HG03565 (cell line): ENCODE results near the gene CEP131.
"Not testable (repeated sequence)": the region's sequence is repeated elsewhere in the genome, so short reads cannot be mapped to it uniquely, and the experiment has no call there.

Experiments used
- ATAC-seq: cut with Tn5 transposase; IDR thresholded peaks from one replicate; pipeline ENCODE4 v1.9.1; 2021; ENCODE audit warnings: mild to moderate bottlenecking, moderate library complexity; ENCODE audit not compliant: unreplicated experiment

Gene CEP131

DNA sequence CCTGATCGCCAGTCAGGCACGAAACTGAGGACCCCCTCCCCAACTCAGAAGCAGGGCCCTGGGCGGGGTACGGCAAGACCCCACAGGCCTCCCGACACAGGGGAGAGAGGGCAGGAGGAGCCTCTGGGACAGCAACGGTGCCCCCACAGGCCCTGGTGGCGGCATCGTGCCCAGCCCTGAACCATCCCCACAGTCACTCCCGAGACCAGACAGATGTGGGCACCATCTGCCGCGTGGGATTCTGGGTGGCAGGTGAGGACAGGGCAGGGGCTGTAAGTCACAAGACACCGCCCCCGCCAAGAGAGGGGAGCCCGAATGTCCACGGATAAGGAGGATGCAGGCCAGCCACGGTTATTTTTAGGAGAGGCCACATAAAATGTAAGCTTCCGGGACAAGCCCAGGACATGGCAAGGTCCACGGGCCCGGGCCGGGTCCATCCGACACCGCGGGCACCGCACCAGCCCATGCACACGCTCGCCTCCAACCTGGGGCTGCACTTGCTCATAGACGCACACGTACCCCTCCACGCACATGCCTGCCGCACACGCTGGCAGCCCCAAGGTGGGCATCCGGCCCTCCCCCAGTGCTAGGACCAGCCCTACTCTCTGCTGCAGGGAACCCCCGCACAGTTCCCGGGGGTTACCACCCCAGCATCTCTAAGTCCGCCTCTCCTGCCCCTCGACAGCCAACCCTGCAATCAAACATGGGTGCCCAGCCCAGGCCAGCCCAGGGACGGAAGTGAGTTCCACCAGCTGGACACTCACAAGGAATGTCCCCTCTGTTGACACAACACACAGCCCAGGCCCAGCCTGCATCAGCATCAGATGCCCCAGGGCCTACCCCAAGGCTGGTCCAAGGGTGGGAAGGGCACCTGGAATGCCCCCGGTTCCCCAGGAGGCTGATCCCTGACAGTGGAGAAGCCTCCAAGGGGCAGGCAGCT, 65.6 kb downstream of the CEP131 start:
- ATAC-seq = no peak

DNA sequence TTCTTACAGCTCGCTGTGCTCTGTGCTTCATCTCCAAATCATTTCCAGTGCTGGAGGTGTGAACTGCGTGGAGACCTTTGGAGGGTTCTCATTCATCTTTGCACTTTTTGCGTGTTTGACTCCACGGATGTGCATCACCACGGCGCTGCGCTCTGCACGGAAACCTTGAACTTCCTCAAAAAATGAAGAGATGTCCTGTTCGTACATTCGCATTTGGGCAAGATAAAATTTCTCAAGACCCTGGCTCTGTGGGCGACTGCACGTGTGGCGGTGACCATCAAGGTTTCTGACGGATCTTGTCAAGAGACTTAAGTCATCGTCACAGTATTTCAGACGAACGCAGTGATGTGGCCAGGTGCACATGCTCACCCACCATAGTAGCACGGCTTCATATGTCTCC, 67.8 kb downstream of the CEP131 start:
- no peak for ATAC-seq

DNA sequence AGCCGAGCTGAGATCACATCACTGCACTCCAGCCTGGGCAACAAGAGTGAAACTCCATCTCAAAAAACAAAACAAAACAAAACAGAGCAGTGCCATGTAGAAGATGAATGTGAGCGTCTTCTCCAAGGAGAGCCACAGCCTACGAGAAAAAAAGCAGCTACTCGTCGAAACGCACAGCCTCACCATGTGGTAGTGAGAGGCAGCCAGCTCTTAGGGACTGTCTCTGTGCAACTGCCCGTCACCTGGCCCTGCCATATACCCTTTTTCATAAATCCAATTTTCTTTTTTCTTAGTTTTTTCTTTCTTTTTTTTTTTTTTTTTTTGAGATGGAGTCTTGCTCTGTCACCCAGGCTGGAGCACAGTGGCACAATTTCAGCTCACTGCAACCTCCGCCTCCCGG, 68.7 kb downstream of the CEP131 start:
- ATAC-seq = not testable (repeated sequence)

DNA sequence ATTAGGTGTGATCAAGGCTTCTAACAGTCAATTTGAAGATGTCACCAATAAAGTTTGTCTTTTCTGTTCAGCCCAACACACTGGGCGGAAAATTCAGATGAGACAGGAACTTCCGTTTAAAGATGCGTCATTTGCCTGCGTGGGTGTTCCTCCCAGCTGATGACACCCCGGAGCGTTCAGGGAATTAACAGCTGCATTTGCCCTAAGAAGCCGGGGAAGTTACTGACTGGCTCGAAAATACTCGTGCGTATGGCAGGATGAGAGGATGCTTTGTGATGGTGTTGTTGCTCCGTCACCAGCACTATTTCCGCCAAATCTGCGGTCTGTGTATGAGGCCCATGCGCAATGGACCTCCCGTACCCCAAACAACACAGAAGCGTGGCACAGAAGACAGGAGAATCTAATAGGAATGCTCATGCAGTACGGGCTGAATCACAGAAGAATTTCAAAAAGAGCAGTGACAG, 69.4 kb downstream of the CEP131 start:
- ATAC-seq = no peak

DNA sequence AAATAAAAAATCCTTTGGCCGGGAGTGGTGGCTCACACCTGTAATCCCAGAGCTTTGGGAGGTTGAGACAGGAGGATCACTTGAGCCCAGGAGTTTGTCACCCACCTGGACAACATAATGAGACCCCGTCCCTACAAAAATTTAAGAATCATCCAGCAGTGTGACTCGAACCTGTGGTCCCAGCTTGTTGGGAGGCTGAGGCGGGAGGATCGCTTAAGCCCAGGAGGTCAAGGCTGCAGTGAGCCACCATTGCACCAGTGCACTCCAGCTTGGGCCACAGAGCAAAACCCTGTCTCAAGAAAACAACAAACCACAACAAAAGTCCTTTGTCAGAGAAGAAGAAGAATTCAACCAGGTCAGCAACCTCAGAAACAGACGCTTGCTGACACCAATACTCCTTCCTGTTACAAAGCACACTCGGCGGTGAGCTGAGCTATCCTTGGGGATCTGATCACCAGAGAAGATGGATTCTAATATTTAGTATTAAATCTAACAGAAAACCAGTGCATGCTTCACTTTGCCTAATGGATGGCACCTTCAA, 70.4 kb downstream of the CEP131 start:
- ATAC-seq = no peak

DNA sequence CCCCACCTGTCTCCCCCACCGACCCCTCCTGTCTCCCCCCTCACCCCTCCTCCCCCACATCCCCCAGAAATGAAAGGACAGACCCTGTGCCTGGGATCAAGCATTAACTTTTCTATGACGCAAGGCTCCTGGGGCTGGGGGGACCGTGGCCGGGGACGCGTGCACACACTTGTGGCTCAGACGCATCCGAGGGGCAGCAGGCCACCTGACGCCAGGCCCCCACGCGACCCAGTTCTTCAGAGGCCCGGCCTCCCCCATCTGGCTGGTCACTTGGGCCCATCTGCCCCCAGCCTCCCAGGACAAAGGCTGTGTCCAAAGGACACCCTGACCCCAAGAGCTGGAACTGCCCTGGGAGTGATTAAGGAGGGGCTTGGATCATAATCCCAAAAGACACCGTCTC, 71.5 kb downstream of the CEP131 start:
- no peak for ATAC-seq

DNA sequence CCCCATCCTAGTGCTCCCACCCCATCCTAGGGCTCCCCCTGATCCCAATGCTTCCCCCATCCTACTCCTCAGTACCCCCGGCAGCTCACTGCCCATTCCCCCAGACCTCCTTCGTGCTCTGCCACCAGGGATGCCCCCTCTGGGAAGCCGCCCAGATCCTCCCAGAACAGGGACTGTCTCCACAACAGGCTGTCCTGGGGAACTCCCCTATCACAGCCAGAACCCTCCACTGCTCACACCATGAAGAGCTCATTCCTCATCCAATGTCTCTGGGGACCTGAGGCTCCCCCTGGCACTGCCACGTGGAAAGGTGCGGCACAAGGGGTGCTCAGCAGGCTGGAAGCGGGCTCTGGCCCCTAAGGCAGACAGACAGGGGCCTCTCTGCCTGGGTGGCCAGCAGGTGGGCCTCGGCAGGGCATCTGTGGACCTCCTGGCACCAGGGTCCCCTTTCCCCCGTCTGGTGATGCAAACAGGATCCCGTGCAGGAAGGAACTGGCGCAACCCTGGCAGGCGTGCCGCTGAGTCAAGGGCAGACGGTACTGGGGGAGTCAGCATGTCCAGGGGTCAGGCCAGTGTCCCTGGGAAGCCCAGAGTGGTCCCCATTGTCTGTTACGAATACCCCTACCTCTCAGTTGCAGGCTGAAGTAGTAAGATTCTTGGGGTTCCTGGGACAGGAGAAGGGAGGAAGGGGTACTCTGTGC, 72.2 kb downstream of the CEP131 start:
- ATAC-seq = no peak

DNA sequence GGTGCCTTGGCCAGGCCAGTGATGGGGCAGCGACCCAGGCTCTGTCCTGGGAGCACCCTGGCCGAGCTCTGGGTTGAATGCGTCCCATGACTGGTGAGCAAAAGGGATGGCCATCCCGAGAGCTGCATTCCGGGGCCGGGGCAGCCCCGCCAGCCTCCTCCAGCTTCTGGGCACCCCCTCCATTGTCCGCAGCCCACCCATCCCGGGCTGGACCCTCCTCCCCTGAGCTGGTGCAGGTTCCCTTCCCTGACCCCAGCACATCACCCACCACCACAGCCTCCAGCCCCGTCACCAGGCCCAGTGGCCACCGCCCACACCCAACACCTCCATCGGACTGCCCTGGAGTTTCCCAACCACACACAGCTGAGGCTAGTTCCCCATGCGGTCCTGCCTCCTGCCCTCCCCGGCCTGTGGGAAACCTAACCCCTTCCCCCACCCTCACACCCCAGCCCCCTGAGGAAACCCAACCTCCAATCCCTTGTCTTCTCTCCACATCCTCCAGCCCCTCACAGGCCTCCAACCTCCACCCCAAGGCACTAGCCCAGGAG, 73.7 kb downstream of the CEP131 start:
- no peak for ATAC-seq

DNA sequence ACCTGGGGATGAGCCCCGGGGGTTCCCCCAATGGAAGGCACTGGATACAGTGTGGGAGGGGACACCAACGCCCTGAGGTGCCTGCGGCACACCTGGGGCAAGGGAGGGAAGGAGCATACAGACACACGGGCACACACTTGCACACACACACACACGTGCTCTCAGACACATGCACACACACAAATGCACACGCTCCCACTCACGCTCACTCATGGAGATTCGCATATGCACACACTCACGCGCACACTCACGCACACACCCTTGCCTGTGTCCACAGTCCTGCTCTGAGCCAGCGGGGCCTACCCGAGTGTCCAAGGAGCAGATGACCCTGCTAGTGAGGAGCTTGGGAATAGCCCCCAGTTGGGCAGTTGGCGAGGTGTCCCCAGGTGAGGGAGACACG, 74.2 kb downstream of the CEP131 start:
- no peak for ATAC-seq

DNA sequence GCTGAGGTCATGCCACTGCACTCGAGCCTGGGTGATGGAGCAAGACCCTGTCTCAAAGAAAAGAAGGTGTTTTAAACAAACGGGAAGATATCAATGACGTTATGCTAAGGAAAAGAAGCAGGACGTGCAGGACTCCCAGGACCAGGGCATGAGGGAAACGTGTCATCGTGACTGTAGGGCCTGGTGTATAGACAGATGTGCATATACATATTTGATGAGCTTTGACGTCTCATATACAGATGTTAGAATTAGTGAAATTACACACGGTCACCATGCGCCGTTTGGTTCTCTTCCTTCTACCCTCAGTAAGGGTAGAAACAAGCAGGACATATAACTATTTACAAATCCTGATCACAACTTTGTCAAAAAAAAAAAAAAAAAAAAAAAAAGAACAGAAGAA, 75.1 kb downstream of the CEP131 start:
- no peak for ATAC-seq

DNA sequence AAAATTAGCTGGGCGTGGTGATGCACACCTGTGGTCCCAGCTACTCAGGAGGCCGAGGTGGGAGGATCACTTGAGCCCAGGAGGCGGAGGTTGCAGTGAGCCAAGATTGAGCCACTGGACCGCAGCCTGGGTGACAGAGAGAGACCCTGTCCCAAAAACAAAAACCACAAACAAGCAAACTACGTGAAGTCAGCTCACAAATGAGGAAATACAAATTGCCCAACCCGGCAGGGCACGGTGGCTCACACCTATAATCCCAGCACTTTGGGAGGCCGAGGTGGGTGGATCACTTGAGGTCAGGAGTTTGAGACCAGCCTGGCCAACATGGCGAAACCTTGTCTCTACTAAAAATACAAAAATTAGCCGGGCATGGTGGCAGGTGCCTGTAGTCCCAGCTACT, 76.6 kb downstream of the CEP131 start:
- ATAC-seq = not testable (repeated sequence)

DNA sequence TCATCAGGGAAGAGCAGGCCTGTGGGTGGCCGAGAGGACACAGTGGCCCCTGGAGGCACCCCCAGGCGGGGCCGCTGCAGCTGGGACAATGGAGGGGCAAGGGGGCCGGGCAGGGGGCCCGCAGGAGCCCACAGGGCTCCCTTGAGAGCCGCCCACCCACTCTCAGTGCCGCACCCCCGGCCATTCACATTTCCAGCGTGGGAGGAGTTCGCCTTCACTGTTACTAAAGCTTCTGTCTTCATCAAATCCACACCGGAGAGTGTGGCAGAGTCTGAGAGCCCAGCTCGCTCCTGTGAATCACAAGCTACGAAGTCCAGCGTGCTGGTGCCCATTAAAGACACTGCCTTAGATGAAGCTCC, 78.4 kb downstream of the CEP131 start:
- ATAC-seq = no peak

DNA sequence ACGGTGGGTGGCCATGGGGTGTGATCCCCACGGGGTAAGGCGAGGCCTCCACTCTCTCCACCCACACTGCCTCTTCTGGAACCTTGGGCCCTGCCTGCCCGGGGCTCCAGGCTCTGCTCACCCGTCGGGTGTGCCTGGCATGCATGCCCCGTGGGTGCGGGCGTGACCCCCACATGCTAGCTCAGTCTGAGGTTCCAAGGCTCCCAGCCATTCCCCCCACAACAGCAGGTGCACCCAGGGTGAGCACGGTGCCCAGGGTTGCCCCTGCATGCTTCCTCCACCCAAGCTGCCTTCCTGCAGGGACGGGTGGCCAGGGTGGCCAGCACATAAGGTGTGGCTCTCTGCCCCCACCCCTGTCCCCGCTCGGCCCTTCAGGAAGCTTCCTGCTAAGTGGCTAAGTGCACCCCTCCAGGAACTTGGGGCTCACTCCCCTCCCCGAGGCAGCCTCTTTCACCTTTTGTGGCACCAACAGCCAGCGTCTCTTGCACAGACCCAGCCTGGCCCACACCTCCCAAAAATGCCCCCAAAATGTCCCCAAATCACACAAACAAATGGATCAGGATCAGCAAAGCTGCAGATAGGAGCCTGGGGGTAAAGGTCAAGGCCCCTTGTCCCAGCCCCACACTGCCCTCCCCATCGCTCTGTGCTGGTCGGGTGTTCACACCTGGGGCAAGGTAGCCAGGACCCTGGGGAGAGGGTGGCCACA, 78.9 kb downstream of the CEP131 start:
- no peak for ATAC-seq

DNA sequence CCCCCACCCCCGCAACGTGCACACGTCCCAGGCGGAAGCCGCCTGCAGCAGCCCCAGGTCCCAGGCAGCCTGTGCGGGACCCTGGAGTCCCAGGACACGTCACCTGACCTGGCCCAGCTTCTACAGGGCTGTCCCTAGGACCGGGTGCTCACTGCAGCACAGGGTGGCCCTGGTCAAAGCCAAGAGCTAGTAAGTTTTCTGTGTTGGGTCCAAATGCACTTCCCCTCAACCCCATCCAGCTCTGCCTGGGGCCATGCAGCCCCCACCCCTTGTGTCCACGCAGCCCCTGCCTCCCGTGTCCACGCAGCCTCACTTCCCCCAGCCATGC, 79.6 kb downstream of the CEP131 start:
- ATAC-seq = no peak

DNA sequence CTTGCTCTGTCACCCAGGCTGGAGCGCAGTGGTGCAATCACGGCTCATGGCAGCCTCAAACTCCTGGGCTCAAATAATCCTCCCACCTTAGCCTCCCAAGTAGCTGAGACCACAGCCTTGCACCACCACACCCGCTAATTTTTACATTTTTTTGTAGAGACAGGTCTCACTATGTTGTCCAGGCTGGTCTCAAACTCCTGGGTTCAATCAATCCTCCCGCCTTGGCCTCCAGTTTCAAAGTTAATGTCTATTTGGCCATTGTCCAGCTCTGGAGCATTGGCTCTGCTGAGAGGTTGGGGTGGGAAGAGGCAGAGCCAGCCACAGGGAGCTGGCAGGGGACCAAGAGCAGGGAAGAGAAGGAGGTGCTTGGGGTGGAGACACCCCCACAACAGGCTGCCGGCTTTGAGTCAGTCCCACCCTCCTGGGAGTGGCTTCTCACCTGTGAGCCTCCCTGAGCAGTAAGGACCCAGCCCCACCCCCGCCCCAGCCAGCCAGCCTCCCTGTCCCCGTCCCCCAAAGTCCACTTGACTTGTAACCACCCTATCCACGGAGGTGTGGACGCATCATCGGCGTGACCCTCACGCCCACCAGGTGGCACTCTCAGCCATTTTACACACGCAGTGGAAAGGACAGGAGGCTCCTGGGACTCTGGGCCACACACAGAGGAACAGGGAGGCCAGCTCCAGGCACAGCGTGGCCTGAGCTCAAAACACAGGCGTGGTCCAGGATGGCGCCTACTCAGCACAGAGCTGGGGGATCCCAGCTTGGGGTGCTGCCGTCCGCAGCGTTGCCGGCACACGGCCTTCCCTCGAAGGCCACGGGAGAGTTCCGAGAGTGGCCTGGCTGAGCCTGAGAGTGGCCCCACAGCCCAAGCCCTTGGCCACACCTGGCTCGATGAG, 80.2 kb downstream of the CEP131 start:
- no peak for ATAC-seq

DNA sequence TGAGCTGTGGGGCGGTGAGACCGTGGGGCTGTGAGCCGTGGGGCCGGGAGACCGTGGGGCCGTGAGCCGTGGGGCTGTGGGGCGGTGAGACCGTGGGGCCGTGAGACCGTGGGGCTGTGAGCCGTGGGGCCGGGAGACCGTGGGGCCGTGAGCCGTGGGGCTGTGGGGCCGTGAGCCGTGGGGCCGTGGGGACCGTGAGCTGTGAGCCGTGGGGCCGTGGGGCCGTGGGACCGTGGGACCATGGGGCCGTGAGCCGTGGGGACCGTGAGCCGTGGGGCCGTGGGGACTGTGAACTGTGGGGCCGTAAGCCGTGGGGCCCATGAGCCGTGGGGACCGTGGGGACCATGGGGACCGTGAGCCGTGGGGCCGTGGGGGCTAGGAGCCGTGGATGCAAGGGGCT, 82.1 kb downstream of the CEP131 start:
- ATAC-seq = no peak

DNA sequence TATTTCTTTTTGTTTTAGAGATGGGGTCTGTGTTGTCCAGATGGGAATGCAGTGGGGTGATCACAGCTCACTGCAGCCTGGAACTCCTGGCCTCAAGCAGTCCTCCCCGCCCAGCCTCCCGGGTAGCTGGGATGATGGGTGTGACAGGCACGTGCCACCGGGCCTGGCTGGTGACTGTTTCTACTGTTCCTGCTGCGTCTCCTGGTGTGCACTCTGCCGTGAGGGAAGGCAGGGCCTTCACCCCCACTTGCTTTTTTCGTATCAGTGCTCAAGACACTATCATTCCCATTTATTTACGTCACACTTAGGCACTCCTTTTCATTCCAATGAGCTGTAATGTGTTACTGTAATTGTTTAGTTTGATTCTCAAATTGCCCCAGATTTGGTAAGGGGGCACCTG, 82.7 kb downstream of the CEP131 start:
- ATAC-seq = no peak
